Progenitor cell of endocrine pancreas (in vitro differentiated cells): ENCODE results near the gene KDM4B. TPM values are rescaled to one million over a fixed set of nuclear protein-coding genes. Genes with fewer than 3 reads are reported as not detected.
A peak's percentile ranks its signal among the peaks of the same experiment; 100 is the strongest.

Experiments
- DNase-seq: peaks from one replicate; pipeline ENCODE4 v3.0.0; 2021; ENCODE audit warnings: low spot score; ENCODE audit not compliant: unreplicated experiment
- H3K27ac Mint-ChIP-seq: 2 replicates; pipeline ENCODE4 v1.8.0; 2021; ENCODE audit warnings: mild to moderate bottlenecking, moderate library complexity, mixed read lengths
- H3K27me3 Mint-ChIP-seq: 2 replicates; pipeline ENCODE4 v1.8.0; 2021; ENCODE audit warnings: mixed read lengths
- H3K36me3 Mint-ChIP-seq: 2 replicates; pipeline ENCODE4 v1.8.0; 2022; ENCODE audit warnings: mixed read lengths; ENCODE audit not compliant: insufficient read depth
- H3K4me1 Mint-ChIP-seq: 2 replicates; pipeline ENCODE4 v1.8.0; 2021; ENCODE audit warnings: low read depth, mixed read lengths
- H3K4me3 Mint-ChIP-seq: 2 replicates; pipeline ENCODE4 v1.8.0; 2021; ENCODE audit warnings: low read depth, mild to moderate bottlenecking, moderate library complexity, mixed read lengths
- H3K9me3 Mint-ChIP-seq: 2 replicates; pipeline ENCODE4 v1.8.0; 2021; ENCODE audit warnings: low read depth, mixed read lengths
- total RNA-seq: library from RNA; stranded (reverse); gene quantifications from 2 replicates; pipeline ENCODE4 v1.2.1, GENCODE V29; 2021
- TF ChIP-seq, protein P1 (sequence below): fragments of 200-600 bp; sonication (generic); IDR thresholded peaks from one replicate; pipeline ENCODE4 v1.5.0; 2021; ENCODE audit warnings: antibody characterized with exemption, mild to moderate bottlenecking; ENCODE audit not compliant: unreplicated experiment

The KDM4B gene
- total RNA-seq, 1 donor from 2014 or later: 59.6 TPM

DNA sequence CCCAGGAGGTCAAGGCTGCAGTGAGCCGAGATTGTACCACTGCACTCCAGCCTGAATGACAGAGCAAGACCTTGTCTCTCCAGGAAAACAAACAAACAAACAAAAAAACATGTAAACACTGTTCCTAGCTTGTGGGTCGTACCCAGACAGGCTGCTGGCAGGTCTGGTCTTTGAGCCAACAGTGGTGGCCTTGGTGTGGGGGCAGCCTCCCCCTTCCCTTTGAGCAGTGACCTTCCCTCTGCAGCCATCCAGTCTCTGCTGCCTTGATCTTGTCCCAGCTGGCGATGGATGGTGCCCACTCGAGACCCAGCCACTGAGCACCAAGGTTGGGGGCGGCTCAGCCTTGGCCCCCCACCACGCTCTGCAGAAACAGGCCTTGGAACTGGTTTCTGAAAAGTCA is 143.3 kb downstream of the KDM4B start:
- no peak for DNase-seq
- Mint-ChIP-seq H3K4me3 (no peak overlapping the region), H3K36me3 (peaks cover 20% of the 10 kb centered on the region), H3K9me3 (no peaks in the 10 kb centered on the region), H3K27me3 (no peaks in the 10 kb centered on the region), H3K27ac (no peak overlapping the region), H3K4me1 (peaks cover 3% of the 10 kb centered on the region)
- TF ChIP-seq, protein P1, sequence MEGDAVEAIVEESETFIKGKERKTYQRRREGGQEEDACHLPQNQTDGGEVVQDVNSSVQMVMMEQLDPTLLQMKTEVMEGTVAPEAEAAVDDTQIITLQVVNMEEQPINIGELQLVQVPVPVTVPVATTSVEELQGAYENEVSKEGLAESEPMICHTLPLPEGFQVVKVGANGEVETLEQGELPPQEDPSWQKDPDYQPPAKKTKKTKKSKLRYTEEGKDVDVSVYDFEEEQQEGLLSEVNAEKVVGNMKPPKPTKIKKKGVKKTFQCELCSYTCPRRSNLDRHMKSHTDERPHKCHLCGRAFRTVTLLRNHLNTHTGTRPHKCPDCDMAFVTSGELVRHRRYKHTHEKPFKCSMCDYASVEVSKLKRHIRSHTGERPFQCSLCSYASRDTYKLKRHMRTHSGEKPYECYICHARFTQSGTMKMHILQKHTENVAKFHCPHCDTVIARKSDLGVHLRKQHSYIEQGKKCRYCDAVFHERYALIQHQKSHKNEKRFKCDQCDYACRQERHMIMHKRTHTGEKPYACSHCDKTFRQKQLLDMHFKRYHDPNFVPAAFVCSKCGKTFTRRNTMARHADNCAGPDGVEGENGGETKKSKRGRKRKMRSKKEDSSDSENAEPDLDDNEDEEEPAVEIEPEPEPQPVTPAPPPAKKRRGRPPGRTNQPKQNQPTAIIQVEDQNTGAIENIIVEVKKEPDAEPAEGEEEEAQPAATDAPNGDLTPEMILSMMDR: no peak

DNA sequence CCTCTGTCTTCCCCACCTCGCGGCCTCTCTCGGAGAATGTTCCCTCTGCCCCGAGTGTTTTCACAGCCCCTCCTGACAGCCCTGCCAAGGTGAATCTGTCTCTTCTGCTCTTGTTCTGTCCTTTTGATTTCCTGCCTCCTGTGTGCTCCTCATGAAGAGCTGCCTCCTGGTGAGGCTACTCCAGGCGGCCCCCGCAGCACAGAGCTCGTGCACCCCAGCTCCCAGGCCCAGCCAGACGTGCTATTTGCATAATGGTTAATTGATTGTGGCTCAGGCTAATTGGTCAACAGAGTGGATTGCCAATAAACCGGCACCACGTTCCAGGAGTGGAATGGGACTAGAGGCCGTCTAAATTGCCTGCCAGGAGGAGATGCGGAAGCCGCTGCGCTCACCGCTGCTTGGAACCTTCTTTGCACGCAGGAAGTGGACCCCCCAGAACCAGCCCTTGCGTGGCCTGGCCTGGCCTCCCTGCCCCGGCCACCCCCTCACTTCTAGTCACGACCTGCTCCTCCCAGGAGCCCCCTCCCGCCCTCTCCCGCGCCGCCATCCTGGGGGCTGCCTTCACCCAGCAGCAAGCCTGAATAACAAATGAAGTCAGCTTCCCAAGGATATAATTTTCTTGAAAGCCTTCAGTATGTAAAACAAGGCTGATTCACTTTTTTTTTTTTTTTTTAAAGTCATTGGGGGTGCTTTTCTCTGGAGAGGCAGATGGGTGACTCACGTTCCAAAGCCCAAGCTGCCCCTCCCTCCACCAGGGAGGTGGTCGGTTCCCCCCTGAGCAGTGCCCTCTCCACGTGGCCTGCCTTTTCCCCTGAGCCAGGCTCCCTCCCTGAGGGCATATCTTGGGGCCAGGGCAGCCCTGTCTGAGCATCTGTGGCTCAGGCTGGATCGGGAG is 144.0 kb downstream of the KDM4B start:
- peaks cover 3% of the 10 kb centered on the region for H3K4me1 Mint-ChIP-seq
- TF ChIP-seq, protein P1: no peak
- no peaks in the 10 kb centered on the region for H3K9me3 Mint-ChIP-seq
- H3K4me3 Mint-ChIP-seq: no peak overlapping the region
- peak overlapping the region; percentile 7 for H3K27ac Mint-ChIP-seq
- DNase-seq: no peak
- H3K27me3 Mint-ChIP-seq: no peaks in the 10 kb centered on the region
- H3K36me3 Mint-ChIP-seq: peaks cover 20% of the 10 kb centered on the region

DNA sequence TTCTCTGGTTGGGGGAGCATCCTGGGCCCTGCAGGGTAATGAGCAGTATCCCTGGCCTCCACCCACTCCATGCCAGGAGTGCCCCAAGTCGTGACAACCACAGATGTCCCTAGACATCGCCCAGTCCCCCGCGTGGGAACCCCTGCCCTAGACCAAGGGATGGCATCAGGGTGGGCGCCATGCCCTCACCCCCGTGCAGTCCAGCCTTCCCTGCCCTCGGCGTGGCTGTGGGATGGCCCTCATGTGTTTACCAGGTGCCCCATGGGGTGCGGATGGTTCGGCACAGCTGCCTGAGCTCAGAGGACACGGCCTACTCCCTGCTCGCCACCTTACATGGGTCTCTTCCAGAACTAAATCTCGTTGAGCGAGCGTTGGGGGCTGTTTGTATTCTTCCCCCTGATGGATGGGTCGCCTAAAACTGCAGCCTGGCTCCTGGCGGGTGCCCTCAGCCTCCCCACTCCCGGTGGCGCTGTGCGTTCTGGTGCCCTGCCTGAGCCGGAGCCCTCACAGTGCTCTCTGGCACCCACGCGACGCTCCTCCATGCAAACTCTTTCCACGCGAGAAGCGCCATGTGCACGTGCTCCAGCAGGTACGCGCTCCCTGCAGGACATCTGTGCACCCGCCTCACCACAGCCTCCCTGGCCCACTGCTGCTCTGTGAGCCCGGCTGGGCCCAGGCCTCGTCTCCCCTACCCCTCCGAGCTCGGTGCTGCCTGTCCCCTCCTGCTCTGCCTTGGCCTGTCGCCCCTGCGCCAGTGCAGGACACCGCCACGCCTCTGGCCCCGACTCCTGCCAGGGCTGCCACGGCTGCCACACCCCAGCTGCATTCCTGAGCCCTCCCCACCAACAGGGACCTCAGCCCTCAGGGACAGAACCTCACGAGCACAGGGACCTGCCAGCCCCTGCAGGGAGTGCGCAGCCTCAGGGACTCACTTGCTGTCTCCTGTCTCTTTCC is 145.0 kb downstream of the KDM4B start:
- Mint-ChIP-seq H3K4me1 (peaks cover 3% of the 10 kb centered on the region), H3K27ac (no peak overlapping the region), H3K36me3 (peaks cover 21% of the 10 kb centered on the region), H3K4me3 (no peak overlapping the region), H3K27me3 (no peaks in the 10 kb centered on the region), H3K9me3 (no peaks in the 10 kb centered on the region)
- DNase-seq: no peak
- TF ChIP-seq, protein P1: no peak

DNA sequence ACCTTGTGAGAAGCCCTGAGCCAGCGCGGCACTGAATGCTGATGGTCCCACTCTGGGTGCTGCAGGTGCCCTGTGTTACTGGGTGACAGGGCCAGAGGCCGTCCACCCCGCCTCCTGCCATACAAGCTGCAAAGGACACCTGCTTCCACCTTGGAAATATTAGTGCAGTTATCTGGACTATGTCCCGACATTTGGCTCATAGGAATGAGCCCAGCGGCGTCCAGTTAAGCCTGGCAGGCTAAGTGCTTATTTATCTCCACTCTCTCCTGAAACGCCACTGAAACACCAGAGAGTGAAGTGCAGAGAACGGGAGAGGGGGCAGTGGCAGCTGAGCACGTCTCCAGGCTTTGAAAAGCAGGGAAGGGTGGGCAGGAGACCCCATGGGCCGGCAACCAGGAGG is 145.8 kb downstream of the KDM4B start:
- Mint-ChIP-seq H3K9me3 (no peaks in the 10 kb centered on the region), H3K4me3 (no peak overlapping the region), H3K36me3 (peaks cover 21% of the 10 kb centered on the region), H3K4me1 (peaks cover 3% of the 10 kb centered on the region), H3K27ac (peak overlapping the region; percentile 73), H3K27me3 (no peaks in the 10 kb centered on the region)
- TF ChIP-seq, protein P1: no peak
- no peak for DNase-seq

DNA sequence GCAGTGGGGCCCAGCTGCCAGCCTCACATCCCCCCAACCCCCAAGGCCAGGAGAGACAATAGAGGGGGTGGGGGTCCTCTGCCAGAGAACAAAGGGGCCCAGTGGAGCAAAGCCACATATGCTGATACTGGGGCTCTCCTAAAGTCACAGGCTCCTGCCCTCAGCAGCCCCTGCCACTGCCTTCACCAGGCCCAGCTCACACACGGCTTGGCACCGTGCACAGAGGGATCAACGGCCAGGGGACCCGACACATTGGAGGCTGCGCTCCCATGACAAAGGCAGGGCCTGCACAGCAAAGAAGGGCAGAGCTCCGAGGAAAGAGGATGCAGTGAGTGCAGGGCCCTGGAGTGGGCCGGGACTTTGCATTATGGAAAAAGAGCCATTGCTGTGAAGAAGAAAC is 146.4 kb downstream of the KDM4B start:
- Mint-ChIP-seq H3K27me3 (no peaks in the 10 kb centered on the region), H3K9me3 (no peaks in the 10 kb centered on the region), H3K4me3 (no peak overlapping the region), H3K4me1 (peaks cover 3% of the 10 kb centered on the region), H3K27ac (peak overlapping the region; percentile 40), H3K36me3 (peaks cover 21% of the 10 kb centered on the region)
- TF ChIP-seq, protein P1: no peak
- no peak for DNase-seq
